PC-9 (cell line): ENCODE data around the gene IMMT. TPM values are rescaled to one million over a fixed set of nuclear protein-coding genes. Genes with fewer than 3 reads are reported as not detected.

Experiments used
- BruUV-seq: library from RNA; stranded (reverse); fragments of 400-500 nt; replicated peaks from 2 replicates; lab custom pipeline; 2021; lab: Mats Ljungman, UMichigan
- CTCF ChIA-PET: fragments of 300-600 bp; sonication (Branson Sonifier 250); formaldehyde crosslinking; loops from one replicate; lab custom pipeline; 2022; ENCODE audit warnings: antibody characterized with exemption; lab: Charles Lee
- POLR2A ChIA-PET: fragments of 300-600 bp; sonication (Branson Sonifier 250); formaldehyde crosslinking; loops from one replicate; lab custom pipeline; 2022; ENCODE audit warnings: antibody characterized with exemption; ENCODE audit not compliant: unreplicated experiment; lab: Charles Lee
- DNase-seq, 2 experiments: peaks; one replicate each; pipeline versions ENCODE4 v3.0.0 to v3.0.0-alpha.2; 2015 to 2022; ENCODE audit warnings: mixed read lengths in 1 of 2
- H2AFZ ChIP-seq: fragments of 200-600 bp; sonication (generic); 2 replicates; pipeline ENCODE4 v1.8.1; 2017; ENCODE audit warnings: antibody characterized with exemption
- H3F3A ChIP-seq: fragments of 200-600 bp; sonication (generic); 2 replicates; pipeline ENCODE4 v1.8.1; 2017; ENCODE audit warnings: antibody characterized with exemption, mild to moderate bottlenecking, low read depth; ENCODE audit not compliant: insufficient read depth
- H3K27ac ChIP-seq: fragments of 200-600 bp; sonication (generic); 2 replicates; pipeline ENCODE4 v1.6.1; 2016; ENCODE audit warnings: mixed run types
- H3K27me3 ChIP-seq: fragments of 200-600 bp; sonication (generic); 2 replicates; pipeline ENCODE4 v1.6.1; 2016; ENCODE audit warnings: low read depth, mixed run types; ENCODE audit not compliant: insufficient read depth
- H3K36me3 ChIP-seq: fragments of 200-600 bp; sonication (generic); 2 replicates; pipeline ENCODE4 v1.6.1; 2016; ENCODE audit warnings: low read depth, mixed run types
- H3K4me1 ChIP-seq: fragments of 200-600 bp; sonication (generic); replicated peaks from 2 replicates; pipeline ENCODE4 v1.6.1; 2016; ENCODE audit warnings: mixed run types; ENCODE audit not compliant: insufficient read depth
- H3K4me2 ChIP-seq: fragments of 200-600 bp; sonication (generic); 2 replicates; pipeline ENCODE4 v1.6.1; 2017; ENCODE audit warnings: mixed run types
- H3K4me3 ChIP-seq: fragments of 200-600 bp; sonication (generic); 2 replicates; pipeline ENCODE4 v1.6.1; 2016; ENCODE audit warnings: mixed run types
- H3K79me2 ChIP-seq: fragments of 200-600 bp; sonication (generic); 2 replicates; pipeline ENCODE4 v1.6.1; 2017; ENCODE audit warnings: low read depth, mixed run types
- H3K9me2 ChIP-seq: fragments of 200-600 bp; sonication (generic); 2 replicates; pipeline ENCODE4 v1.8.1; 2017; ENCODE audit warnings: mild to moderate bottlenecking; ENCODE audit not compliant: insufficient read depth
- H3K9me3 ChIP-seq: fragments of 200-600 bp; sonication (generic); 2 replicates; pipeline ENCODE4 v1.8.1; 2016; ENCODE audit warnings: low read depth; ENCODE audit not compliant: insufficient read depth
- H4K20me1 ChIP-seq: fragments of 200-600 bp; sonication (generic); 2 replicates; pipeline ENCODE4 v1.8.1; 2017; ENCODE audit not compliant: insufficient read depth
- CTCF ChIP-seq: fragments of 200-600 bp; sonication (generic); conservative IDR thresholded peaks from 2 replicates; pipeline ENCODE4 v1.6.1; 2017; ENCODE audit warnings: mixed run types, antibody characterized with exemption, mild to moderate bottlenecking, moderate library complexity
- EZH2 ChIP-seq: fragments of 200-600 bp; sonication (generic); IDR thresholded peaks from 2 replicates; pipeline ENCODE4 v1.8.0; 2017; ENCODE audit warnings: antibody characterized with exemption, low read depth
- intact Hi-C: fragments of 100-400 bp; cut with micrococcal nuclease; formaldehyde crosslinking; loops from one replicate; pipeline ENCODE4 v1.10.0; 2022; ENCODE audit not compliant: unreplicated experiment
- total RNA-seq: library from RNA; stranded (reverse); gene quantifications from 2 replicates; pipeline ENCODE4 v1.2.3, GENCODE V29; 2021

The IMMT gene
- total RNA-seq, 1 experiment from 2014 or later: 114 TPM

DNA sequence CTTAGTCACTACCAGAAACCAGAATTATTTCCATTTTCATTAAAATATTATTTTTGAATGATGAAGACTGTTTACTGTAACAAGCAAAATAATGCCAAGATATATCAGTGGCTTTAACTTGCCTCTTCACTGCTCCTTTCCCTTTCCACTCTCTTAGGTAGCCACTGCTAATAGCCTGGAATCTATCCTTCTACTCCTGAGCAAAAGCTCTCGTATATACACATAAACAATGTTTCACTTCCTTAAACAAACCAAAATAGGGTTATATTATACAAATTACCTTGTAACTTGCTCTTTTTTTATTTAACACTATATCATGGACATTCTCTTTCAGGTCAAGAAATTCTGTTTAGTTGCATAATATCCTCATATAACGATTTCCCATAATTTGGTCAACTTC is 20.8 kb downstream of the IMMT start:
- POLR2A ChIA-PET: no interaction called here
- Histone ChIP-seq H4K20me1 (peaks cover 40% of the 10 kb centered on the region), H3K27ac (no peak overlapping the region), H3K9me3 (no peaks in the 10 kb centered on the region), H3K4me1 (no peaks in the 10 kb centered on the region), H3K4me3 (no peak overlapping the region), H3K4me2 (no peak overlapping the region), H3K9me2 (no peaks in the 10 kb centered on the region), H2AFZ (no peak overlapping the region), H3K36me3 (peaks cover 36% of the 10 kb centered on the region), H3K27me3 (no peaks in the 10 kb centered on the region), H3K79me2 (peaks cover 7% of the 10 kb centered on the region; the same call in 1 of the 2 replicates), H3F3A (no peaks in the 10 kb centered on the region)
- TF ChIP-seq CTCF (no peak), EZH2 (no peak)
- no TSS peak for BruUV-seq
- intact Hi-C loops: loop anchor here (10.0 kb wide), 1 partner anchor 50 kb away; no protein-coding TSS in a partner anchor
- CTCF ChIA-PET: no interaction called here
- no peak for DNase-seq

GRCh38 chr2:86172610-86173009 is 22.7 kb downstream of the IMMT start:
- ChIA-PET CTCF (no interaction called here), POLR2A (no interaction called here)
- TF ChIP-seq EZH2 (no peak), CTCF (no peak)
- no peaks in the 10 kb centered on the region for H3F3A ChIP-seq
- H4K20me1 ChIP-seq: peaks cover 34% of the 10 kb centered on the region
- no peaks in the 10 kb centered on the region for H3K4me1 ChIP-seq
- no peak overlapping the region for H2AFZ ChIP-seq
- H3K36me3 ChIP-seq: peaks cover 30% of the 10 kb centered on the region
- no peaks in the 10 kb centered on the region for H3K9me2 ChIP-seq
- H3K9me3 ChIP-seq: no peaks in the 10 kb centered on the region
- no TSS peak for BruUV-seq
- no peak for DNase-seq
- H3K79me2 ChIP-seq: peaks cover 7% of the 10 kb centered on the region; the same call in 1 of the 2 replicates
- H3K27me3 ChIP-seq: no peaks in the 10 kb centered on the region
- H3K27ac ChIP-seq: no peak overlapping the region
- intact Hi-C loops: loop anchor here (10.0 kb wide), 1 partner anchor 48 kb away; no protein-coding TSS in a partner anchor
- no peak overlapping the region for H3K4me3 ChIP-seq
- H3K4me2 ChIP-seq: no peak overlapping the region

- H3K79me2 ChIP-seq: peaks cover 3% of the 10 kb centered on the region; the same call in 1 of the 2 replicates
- CTCF ChIA-PET: no interaction called here
- H2AFZ ChIP-seq: no peak overlapping the region
- intact Hi-C loops: loop anchor here (10.0 kb wide), 1 partner anchor 46 kb away; no protein-coding TSS in a partner anchor
- H3K4me2 ChIP-seq: no peak overlapping the region
- no peak for DNase-seq
- no peaks in the 10 kb centered on the region for H3K27me3 ChIP-seq
- no TSS peak for BruUV-seq
- no peaks in the 10 kb centered on the region for H3K9me3 ChIP-seq
- no peaks in the 10 kb centered on the region for H3K4me1 ChIP-seq
- no peaks in the 10 kb centered on the region for H3K9me2 ChIP-seq
- H3F3A ChIP-seq: no peaks in the 10 kb centered on the region
- peaks cover 24% of the 10 kb centered on the region for H3K36me3 ChIP-seq
- POLR2A ChIA-PET: no interaction called here
- H4K20me1 ChIP-seq: peaks cover 28% of the 10 kb centered on the region
- H3K27ac ChIP-seq: no peak overlapping the region
- TF ChIP-seq EZH2: no peak
- TF ChIP-seq CTCF: no peak
- no peak overlapping the region for H3K4me3 ChIP-seq
Measured at GRCh38 chr2:86171295-86171694, 24.0 kb downstream of the IMMT start.
